Stimulated activated CD8-positive, alpha-beta memory T cell treated with anti-CD3 and anti-CD28 coated beads, Interleukin-7, amount 100 ng/mL, for 48 hours (primary cell): ENCODE measurements around the gene CDH4.

Experiments
- DNase-seq, 2 donors: peaks; one replicate each; pipeline ENCODE4 v3.0.0-alpha.2; 2020; ENCODE audit warnings: low read depth in 1 of 2; ENCODE audit errors: extremely low read depth in 1 of 2

CDH4 gene

DNA sequence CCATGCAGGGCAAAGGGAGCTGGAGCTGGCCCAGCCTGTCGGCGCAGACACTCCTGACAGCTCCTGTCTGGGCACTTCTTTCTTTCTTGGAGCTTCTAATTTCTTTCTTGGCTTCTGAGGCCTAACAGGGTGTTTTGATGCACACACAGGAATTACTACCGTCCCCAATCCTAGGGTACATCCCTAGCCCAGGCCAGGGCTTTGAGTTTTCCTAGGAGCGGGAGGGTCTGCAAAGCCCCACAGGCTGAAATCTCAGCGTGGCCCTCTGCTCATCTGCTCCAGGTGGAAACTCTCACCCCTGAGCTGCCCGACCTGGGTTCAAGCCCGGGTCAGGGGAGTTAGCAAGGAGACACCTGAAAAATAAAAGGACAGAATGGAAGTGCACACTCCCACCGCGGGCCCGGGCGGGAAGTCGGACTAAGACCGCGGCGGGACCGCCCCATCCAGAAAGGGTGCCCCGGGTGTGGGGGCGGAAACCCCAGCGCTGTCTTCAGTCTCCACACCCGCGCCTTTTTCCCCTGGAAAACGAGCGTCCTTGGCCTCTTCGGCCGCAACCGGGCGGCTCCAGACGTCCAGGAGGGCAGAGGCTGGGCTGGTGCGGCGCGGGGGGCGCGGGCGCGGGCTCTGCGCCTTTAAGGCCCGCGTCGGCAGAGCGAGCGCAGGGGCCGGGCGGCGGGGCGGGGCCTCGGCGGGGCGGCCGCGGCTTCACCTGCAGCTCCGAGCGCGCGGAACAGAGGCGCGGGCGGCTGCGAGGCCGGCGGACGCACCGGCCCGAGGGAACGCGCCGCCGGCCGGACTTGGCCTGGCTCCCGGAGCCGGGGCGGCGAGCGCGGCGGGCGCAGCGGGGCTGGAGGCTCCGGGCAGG is at the start of gene CDH4:
CDH4 (plus strand) TSS at position 733 of the 865 bp plus-strand sequence.
- DNase-seq: no peak

DNA sequence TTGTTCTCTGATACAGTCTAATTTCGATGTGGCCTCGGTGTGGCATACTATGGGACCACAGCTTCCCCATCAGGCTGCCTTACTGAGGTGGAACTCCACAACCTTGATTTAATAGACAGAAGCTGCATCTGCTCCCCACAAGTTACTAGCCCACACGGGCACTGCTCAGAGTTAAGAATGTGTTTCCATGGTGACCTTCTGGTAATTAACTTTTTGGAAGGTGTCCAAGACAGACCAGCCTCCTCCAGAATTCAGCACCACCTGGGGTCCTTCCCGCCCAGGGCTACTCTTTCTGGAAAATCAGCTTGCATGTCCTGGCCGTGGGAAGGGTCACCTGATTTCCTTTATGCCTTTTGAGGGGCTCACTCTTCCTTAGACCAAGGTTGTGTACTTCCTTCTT is 48.7 kb upstream of the CDH4 start:
- no peak for DNase-seq

DNA sequence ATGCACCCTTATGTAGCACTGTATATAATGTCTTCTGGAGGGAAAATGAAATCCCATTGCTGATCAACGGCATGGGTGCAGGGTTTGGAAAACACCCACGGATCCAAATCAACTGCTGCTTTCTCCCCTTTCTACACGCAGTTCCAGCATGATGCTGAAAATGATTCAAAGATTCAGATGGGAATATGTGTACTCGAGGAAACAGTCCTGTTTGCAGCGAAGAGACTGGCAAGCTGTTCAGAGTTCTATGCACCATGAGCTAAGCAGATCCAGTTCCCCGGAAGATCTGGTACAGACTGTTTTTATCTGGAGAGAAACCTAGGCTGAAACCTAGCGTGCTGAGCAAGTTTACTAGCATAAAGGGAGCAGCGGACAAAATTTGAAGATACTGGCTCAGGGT is 47.9 kb upstream of the CDH4 start:
- DNase-seq: no peak

DNA sequence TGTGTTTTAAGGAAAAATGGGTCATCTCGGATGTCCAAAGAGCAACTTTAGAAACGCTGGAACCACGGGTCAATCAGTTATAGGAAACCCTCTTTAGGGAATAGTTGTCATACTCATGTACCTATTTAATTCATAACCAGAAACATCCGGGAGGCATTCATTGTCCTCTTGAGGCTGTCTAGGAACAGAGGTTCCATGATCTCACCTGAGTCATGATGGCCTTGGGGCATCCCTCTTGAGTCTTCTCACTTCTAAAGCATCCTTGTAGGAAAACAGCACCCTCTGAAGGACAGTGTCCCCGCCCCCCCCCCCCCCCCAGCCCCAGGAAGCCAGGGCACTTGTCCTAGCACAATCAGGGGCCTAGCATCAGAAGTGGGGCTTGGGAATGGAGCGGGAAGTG is 46.3 kb upstream of the CDH4 start:
- DNase-seq: no peak

DNA sequence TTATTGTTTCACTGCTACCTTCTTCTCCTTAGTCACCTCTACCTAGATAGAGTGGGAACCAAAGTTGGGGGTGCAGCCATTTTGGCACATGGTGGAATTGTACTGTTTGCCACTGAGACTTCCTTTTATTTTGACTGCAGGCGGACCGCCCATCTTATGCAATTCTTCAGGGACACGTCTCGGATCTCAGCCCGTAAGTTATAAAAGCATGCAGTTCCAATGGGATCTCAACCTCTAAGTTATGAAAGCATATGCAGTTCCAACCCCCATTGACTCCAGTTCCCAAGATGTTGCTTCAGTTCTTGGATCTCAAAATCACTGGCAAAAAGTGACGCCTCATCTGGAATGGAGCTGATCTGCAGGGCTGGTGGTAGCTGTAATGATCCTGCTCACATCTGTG is 41.2 kb upstream of the CDH4 start:
- DNase-seq: no peak

DNA sequence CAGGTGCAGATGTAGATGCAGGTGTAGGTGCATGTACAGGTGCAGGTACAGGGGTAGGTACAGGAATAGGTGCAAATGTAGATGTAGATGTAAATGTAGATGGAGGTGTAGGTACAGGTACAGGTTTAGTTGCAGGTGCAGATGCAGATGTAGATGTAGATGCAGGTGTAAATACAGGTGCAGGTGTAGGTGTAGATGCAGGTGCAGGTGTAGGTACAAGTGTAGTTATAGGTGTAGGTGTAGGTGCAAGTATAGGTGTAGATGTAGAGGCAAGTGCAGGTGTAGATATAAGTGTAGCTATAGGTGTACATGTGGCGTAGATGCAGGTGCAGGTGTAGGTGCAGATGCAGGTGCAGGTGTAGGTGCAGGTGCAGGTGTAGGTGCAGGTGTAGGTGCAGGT is 34.2 kb upstream of the CDH4 start:
- no peak for DNase-seq

DNA sequence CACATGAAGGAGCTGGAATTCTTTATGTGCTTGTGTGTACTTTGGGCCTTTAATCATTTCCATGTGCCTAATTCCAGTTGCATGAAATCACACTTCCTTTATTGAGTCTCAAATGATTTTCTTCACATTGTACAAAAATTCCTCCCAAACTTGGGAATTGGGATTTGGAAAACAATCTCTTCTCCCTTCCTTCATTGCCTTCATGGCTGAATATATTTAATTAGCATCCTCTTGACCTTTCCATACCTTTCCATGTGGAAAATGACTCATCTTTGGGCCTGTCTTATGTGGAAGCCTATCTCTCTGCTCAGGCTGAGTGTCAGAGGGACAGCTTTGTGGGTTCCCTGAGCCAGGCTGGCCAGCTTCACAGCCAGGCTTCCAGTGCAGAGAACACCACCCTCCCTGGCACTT is 33.0 kb upstream of the CDH4 start:
- DNase-seq: no peak

DNA sequence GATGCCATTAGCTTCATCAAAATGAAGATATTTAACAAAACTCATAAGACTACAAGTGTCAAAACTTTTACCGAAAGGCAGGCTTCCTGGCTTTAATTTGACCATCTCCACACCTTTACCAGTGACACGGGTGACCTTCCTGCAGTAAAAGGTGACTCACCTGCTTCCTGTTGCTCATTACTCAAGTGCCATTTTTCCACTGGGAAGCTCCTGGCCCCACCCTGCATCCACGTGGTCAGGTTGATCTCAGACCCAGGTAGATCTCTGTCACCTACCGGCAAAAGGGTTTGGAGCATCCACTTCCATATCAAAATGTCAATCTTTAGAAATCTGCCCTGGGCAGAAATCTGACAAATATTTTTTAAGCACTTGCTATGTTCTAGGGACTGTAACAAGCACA is 31.9 kb upstream of the CDH4 start:
- DNase-seq: no peak

DNA sequence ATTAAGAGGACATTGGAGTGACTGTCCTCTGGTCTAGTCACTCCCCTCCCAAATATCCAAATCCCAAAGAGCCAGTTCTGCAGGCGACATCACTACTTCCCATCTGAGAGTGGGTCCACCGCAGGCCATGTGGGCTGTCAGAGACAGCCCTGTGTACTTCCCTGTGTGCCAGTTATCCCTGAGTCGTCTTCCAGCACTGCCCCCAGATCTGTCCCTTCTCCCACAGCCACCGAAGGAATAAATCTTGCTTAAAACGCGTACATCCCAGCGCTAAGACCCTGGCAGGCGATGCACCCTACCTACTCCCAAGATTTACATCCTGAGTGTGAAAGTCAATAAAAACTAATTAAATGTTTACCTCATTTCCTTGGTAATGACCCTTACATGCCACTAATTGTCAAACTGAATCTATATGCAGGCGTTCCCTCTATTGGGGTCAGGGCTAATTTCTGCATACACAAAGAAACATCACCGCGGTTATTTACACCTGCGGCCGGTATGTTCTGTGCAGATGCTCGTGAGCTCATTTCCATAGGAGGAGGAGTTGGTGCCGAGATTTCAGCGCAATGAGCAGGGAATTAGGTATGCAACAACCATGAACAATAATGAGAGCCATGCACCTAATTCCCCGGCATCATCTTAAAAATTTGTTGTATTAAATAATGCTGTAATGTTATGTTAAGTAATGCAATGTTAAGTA is 31.3 kb upstream of the CDH4 start:
- DNase-seq: no peak

DNA sequence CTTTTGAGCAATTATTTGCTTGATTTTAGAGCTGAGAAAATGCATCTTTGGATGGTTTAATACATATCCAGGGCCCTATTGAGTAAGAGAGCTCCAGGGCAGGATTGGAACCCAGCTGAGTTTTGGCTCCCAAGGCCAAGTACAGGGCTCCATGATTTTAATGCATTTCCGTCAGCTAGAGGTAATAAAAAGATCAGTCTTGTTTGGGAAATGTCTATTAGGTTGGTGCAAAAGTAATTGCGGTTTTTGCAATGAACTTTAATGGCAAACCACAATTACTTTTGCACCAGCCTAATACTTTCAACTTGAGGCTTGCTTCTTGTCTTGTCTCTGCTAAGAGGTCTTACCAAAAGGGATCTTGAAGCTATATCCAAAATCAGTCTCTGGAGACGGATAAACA is 29.4 kb upstream of the CDH4 start:
- DNase-seq: no peak

DNA sequence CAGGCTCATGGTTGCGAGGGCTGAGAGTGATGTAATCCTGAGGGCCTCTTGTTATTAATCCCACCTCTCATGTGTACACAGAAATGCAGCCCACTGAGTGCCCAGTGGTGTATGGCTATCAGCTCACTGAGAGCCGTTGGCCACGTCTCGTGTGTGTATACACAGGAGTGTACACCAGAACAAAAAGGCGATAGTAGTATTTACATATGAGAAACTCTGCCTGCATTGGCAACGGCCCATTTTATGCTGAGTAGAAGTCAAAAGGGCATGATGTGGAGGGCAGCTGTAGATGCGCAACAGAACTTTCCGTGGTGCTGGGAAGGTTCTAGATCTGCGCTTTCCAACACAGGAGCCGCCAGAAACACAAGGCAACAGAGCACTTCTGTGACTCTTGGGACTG is 28.9 kb upstream of the CDH4 start:
- DNase-seq: no peak

DNA sequence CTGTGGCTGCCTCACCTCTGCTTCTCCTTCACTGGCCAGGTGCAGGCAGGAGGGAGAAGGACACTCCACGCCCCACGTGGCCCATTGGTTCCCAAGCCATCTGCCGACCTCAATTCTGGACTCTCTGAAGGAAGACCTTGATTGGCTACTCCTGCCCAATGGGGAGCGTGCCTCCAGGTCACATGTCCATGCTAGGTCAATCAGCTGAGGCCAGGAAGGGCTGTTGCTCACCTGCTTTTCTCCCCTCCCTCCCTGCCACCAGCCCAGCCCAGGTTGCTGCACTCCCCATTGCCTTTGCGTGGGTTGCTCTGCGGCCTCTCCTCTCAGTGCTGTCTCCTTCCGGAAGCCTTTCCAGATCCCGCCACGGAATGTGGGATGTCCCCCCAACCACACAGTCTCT is 21.9 kb upstream of the CDH4 start:
- DNase-seq: no peak

DNA sequence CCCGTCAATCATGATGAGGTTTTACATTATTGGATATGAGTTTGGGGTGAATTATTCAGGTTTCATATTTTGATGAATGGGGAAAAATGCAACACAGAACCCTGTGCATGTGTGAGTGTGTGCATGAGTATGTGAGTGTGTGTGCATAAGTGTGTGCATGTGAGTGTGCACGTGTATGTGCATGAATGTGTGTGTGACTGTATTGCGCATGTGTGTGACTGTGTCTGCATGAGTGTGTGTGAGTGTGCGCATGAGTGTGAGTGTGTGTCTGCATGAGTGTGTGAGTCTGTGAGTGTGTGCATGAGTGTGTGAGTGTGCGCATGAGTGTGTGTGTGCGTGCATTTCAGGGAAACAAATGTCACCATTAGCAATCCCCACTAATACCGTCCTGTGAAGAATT is 18.5 kb upstream of the CDH4 start:
- no peak for DNase-seq

DNA sequence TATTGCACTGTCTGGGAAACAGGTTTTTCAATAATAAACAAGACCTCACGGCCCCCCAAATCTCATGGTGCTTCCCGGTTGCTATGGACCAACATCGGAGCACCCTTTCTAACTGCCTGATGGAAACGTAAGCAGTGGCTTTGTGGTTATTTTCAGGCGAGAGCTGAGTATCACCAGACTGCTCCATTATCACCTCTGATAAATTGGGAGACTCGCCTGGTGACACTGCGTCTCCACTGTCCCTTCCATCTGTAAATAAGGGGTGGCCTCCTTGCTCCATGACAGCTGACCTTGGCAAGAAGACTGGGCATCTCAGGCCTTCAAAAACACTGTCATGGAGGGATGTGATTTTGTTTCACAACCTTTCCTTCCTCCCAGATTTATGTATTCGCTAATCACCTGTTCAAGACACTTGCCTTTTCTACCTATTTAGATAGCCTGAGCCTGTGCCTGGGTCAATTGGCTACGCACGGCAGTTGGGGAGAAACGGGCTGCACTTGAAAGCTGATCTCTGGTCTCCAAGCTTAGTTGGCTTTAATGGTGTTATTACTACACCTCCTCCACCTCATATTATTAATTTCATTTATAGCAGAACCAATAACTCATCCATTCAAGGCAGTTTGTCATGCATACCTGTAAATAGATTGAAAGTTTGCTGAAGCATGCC is 17.7 kb upstream of the CDH4 start:
- no peak for DNase-seq

DNA sequence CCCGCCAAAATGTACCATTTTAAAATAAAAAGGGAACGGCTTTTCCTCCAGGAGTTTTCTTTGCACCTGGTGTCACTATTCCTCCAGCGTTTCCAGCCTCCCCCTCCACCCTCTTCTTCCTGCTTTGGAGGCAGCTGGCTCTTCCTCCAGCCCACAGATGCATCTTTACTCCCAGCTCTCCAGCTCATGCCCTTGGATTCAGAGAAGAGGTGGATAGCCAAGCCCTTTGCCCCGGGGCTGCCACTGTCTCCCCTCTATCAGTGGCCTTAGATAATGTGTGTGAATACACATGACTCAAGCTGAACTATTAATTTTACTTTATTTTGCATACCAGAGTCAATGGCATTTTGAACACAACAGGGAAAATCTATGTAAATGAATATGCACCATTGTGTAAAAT is 15.3 kb upstream of the CDH4 start:
- no peak for DNase-seq

DNA sequence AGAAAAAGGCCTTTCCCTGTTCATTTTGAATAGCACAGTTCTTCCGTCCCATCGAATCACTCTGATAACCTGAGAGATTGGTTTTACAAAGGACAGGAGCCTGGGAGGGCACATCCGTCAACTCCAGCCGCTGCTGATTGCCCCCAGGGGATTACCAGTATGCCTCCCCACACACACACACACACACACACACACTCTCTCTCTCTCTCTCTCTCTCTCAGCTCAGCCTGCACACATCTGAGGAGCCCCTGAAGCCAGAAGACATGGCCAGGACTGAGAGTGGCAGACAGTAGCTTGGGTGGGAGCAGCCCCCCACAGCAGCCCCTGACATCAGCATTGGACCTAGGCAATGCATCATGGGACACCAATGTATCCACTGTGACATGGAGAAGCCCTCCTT is 13.2 kb upstream of the CDH4 start:
- DNase-seq: no peak

DNA sequence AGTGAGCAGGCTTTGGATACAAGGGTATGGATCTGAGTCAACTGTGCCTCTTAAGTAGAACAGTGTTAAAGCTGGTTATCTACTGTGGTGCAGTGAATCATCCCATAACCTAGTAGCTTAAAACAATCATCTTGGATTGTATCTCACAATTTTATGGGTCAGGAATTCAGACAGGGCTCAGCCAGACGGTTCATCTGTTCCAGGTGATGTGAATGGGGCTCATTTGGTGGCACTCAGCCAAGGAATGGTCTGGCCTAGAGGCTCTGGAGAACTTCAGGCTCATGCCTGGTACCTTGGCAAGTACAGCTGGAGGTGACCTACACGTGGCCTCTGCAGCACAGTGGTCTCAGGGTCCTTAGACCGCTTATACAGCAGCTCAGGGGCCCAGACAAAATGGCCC is 11.2 kb upstream of the CDH4 start:
- no peak for DNase-seq

DNA sequence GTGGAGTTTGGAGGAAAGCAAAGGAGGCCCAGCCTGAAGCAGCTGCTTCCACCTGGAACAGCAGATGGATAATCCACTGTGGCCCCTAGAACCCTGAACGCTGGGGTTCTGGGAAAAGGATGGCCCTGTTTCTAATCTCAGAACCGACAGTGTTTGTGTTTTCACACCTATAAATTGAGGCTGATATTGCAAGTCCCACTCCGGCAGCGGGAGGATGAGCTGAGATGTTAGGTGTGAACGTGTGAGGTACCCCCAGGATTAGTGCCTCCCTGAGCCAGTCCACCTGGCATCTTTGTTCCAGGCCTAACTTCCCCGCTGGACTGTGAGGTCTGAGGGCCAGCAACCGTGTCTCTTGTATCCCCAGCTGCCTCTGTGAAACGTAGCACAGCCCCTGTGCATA is 7.8 kb upstream of the CDH4 start:
- DNase-seq: no peak

DNA sequence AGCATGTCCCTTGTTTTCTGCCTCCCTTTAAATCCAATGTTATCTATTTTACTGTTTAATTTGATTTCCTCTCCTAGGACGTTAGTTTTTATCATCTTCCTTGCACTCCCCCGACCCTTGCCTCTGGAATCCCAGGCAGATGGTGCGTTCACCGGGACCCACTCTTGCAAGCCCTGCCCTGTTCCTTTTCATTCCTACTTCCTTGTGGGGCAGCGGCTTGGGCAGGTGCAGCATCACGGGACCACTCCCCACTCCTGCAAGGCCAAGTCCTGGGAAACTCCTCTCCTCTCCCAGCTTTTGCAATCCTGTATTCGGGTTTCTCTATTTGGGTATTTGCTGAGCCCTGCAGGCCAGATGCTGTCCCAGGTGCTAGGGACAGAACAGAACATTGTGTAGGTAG is 5.8 kb upstream of the CDH4 start:
- DNase-seq: no peak

DNA sequence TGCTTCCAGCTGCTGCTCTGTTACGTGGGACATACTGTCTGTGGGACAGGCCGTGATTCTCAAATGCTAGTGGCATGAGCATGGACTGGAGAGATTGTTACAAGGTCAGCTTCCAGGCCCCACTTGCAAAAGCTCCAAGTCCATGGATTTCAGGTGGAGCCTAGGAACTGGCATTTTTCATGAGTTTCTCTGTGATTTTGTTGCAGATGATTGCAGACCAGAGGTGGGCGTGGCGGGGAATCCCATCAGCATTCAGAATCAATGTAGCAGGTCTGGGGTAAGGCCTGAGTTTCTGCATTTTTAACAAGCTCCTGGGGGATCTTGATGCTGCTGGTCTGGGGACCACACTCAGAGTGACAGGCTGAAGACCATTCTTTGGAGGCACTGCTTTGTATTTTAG is 2.4 kb upstream of the CDH4 start:
- no peak for DNase-seq

DNA sequence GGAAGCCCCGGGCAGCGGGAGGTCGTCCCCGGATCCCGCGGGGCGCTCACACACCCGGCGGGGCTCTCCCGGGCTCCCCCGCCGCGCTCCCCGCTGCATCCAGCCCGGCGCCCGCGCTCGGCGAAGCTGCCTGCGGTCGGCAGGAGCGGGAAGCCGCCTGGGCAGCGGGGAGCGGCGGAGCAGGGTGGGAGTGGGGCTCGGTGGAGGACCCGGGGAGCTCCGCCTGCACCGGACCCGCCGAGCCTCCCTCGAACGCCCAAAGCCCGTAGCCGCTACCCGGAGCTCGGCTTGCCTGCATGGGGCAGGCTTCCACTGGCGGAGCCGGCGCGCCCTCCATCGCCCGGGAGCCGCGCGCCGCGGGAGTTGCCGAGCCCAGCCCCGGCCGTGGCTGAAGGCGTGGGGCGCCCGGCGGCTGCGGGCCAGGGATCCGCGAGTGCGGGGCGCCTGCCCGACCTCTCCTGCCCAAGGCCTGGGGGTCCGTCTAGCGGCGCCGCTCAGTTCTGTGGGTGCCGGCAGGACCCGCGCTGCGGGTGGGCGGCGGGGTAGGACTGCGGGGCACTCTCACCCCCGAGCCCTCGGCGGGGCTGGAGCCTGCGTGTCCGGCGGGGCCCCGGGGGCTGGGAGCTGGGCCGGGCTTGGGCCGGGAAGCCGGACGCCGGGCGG is 671 bp downstream of the CDH4 start:
- DNase-seq: no peak

DNA sequence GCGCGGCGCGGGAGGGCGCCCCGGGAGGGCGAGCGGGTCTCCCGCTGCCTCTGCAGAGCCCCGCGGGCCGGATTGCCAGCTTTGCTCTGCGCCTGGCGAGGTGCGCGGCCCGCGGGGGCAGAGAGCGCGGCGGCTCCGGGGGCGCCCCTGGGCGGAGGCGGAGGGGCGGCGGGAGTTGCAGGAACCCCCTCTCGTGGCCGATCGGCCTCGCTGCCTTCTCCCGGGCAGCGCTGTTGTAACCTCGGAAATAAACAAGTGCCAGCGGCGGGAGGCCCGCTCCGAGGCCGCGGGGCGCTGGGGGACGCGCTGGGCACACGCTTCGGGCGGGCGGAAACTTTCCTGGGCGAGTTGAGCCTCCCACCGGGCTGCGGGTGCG is 1.2 kb downstream of the CDH4 start:
- DNase-seq: no peak
